Upper lobe of left lung (tissue), 4 donors: Measurements from ENCODE around the gene TDP2.

Experiments used
- CTCF ChIP-seq, 6 experiments: fragments of 450-650 bp in 4 of 6; fragments of 200-600 bp in 2 of 6; sonication (generic) in 2 of 6; IDR thresholded peaks; one replicate each; pipeline ENCODE4 v1.5.1; 2016 to 2019; ENCODE audit warnings: antibody characterized with exemption in 6 of 6
- POLR2A ChIP-seq, 4 donors: fragments of 450-650 bp; IDR thresholded peaks; one replicate each; pipeline ENCODE4 v1.5.1; 2016 to 2017; ENCODE audit warnings: antibody characterized with exemption in 4 of 4, mild to moderate bottlenecking in 2 of 4
- POLR2AphosphoS5 ChIP-seq, 2 donors: sonication (generic); formaldehyde crosslinking; IDR thresholded peaks; one replicate each; pipeline ENCODE4 v1.5.1; 2017; ENCODE audit warnings: antibody characterized with exemption in 2 of 2

- TF ChIP-seq POLR2AphosphoS5 (IDR thresholded peaks at IDR 0.05) (no peak), CTCF (IDR thresholded peaks at IDR 0.05) (no peak), POLR2A (IDR thresholded peaks at IDR 0.05) (no peak)
Observed at GRCh38 chr6:24692848-24693592, 26.3 kb upstream of the TDP2 start.
